ENCODE measurements around the gene OPRD1.

DNA sequence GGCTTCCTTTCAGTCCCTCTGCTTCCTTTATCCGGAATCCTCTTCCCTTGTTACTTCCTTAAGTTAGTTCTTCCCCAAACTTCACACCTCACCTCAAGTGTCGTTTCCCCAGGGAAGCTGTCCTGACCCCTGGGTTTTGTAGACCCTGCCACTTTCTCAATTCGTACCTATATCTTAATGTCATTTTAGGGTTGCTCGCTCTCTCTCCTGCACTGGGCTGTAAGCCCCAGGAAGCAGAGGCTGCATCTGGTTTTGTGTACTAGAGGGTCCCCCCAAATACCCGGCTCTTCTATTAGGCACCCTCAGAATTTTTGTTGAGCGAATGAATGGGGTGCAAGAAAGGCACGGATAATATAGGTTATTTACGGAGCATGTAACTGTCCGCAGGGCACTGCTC lies 603 bp upstream of the OPRD1 start:
- TF ChIP-seq POLR2A (IDR thresholded peaks at IDR 0.05) (no peak), POLR2AphosphoS5 (IDR thresholded peaks at IDR 0.05) (no peak)
